Measurements from ENCODE around the gene ZNF433.

DNA sequence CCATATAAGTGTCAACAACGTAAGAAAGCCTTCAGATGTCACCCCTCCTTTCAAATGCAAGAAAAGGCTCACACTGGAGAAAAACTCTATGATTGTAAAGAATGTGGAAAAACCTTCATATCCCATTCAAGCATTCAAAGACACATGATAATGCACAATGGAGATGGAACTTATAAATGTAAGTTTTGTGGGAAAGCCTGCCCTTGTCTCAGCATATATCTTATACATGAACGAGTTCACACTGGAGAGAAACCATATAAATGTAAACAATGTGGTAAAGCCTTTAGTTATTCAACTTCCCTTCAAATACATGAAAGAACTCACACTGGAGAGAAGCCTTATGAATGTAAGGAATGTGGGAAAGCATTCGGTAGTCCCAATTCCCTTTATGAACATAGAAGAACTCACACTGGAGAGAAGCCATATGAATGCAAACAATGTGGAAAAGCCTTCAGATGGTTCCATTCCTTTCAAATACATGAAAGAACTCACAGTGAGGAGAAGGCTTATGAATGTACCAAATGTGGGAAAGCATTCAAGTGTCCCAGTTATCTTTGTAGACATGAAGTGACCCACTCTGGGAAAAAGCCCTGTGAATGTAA is 40.2 kb upstream of the ZNF433 start:
- TF ChIP-seq, protein P1, sequence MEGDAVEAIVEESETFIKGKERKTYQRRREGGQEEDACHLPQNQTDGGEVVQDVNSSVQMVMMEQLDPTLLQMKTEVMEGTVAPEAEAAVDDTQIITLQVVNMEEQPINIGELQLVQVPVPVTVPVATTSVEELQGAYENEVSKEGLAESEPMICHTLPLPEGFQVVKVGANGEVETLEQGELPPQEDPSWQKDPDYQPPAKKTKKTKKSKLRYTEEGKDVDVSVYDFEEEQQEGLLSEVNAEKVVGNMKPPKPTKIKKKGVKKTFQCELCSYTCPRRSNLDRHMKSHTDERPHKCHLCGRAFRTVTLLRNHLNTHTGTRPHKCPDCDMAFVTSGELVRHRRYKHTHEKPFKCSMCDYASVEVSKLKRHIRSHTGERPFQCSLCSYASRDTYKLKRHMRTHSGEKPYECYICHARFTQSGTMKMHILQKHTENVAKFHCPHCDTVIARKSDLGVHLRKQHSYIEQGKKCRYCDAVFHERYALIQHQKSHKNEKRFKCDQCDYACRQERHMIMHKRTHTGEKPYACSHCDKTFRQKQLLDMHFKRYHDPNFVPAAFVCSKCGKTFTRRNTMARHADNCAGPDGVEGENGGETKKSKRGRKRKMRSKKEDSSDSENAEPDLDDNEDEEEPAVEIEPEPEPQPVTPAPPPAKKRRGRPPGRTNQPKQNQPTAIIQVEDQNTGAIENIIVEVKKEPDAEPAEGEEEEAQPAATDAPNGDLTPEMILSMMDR (IDR thresholded peaks at IDR 0.05; ENCODE audit: low read depth, low read length, poor library complexity, severe bottlenecking) = no peak
- no peak for TF ChIP-seq EZH2phosphoT487 (IDR thresholded peaks at IDR 0.05; ENCODE audit: borderline replicate concordance, low read length)
